ENCODE measurements around the gene STX18.
"Not testable (repeated sequence)": the region's sequence is repeated elsewhere in the genome, so short reads cannot be mapped to it uniquely, and the experiment has no call there.

Gene STX18

DNA sequence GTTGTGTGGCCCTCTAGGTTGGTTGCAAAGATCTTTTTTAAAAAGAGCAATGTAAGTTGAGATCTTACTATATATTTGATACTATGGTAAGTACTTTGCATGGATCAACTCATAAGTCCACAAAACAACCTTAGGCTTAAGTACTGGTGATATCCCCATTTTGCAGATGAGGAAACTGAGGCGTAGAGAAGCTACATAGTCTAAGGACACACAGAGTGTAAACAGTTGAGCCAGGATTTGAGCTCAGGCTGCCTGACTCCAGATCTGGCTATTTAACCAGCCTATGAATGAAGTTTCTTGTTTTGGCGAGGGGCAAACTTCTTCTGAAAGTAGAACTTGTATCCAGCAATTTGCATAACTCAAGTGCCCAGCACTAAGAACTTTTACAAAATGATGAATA lies 38.6 kb upstream of the STX18 start:
- DNase-seq (ENCODE audit: low read depth), result no peak
- no peak overlapping the region for H3K4me3 ChIP-seq (ENCODE audit: low read depth, low read length)
- no peak for TF ChIP-seq CTCF (conservative IDR thresholded peaks at IDR 0.05; ENCODE audit: low read depth, low read length)

DNA sequence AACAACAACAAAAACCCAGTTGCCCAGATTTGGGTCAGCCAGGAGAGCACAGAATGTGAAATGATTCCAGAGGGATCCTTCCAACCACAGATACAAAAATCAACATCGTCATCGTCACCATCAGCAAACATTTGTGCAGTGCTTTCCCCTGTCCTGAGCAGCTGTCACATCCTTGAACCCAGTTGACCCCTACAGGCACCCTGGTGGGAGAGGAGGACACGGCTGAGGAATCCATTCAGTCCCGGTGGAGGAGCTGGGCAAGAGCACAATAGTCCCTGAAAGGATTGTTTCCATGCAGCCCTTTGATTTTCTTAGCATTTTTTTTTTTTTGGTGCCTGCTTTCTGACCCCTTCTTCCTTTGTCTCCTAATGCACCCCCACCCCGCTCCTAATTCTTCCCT lies 37.1 kb upstream of the STX18 start:
- no peak for DNase-seq (ENCODE audit: low read depth)
- H3K4me3 ChIP-seq (ENCODE audit: low read depth, low read length), result no peak overlapping the region
- TF ChIP-seq CTCF (conservative IDR thresholded peaks at IDR 0.05; ENCODE audit: low read depth, low read length), result no peak

- TF ChIP-seq CTCF (conservative IDR thresholded peaks at IDR 0.05; ENCODE audit: low read depth, low read length), result no peak
- DNase-seq (ENCODE audit: low read depth), result no peak
- no peak overlapping the region for H3K4me3 ChIP-seq (ENCODE audit: low read depth, low read length)
Measured at GRCh38 chr4:4577359-4577875, 35.6 kb upstream of the STX18 start.

- peak; percentile 10 for TF ChIP-seq CTCF (conservative IDR thresholded peaks at IDR 0.05; ENCODE audit: low read depth, low read length)
- peak overlapping the region; percentile 74 for H3K4me3 ChIP-seq (ENCODE audit: low read depth, low read length)
- DNase-seq (ENCODE audit: low read depth), result peak; percentile 65
Measured at GRCh38 chr4:4575284-4576211, 33.7 kb upstream of the STX18 start.

GRCh38 chr4:4574792-4575191 lies 32.9 kb upstream of the STX18 start:
- TF ChIP-seq CTCF (conservative IDR thresholded peaks at IDR 0.05; ENCODE audit: low read depth, low read length), result no peak
- H3K4me3 ChIP-seq (ENCODE audit: low read depth, low read length), result peak overlapping the region; percentile 74
- DNase-seq (ENCODE audit: low read depth), result peak; percentile 98

GRCh38 chr4:4574052-4574451 lies 32.2 kb upstream of the STX18 start:
- no peak for TF ChIP-seq CTCF (conservative IDR thresholded peaks at IDR 0.05; ENCODE audit: low read depth, low read length)
- H3K4me3 ChIP-seq (ENCODE audit: low read depth, low read length), result no peak overlapping the region
- no peak for DNase-seq (ENCODE audit: low read depth)

DNA sequence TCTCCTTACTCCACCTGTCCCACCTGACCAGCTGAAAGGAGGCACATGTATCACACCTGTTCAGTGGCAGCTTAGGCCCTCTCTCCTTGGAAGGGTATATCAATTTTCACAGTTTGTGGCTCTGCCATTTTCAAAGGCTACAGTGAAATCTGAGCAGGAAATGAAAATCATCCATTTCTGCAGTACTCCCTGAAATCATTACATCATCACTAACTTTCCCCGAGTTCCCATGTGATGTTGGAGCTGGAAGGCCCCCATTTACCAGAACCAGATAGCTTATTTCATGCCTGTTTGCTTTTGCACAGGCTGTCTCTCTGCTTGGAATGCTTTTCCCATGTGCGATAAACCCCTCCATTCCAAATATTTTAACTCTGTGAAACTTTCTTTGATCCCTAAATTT lies 31.0 kb upstream of the STX18 start:
- TF ChIP-seq CTCF (conservative IDR thresholded peaks at IDR 0.05; ENCODE audit: low read depth, low read length), result no peak
- H3K4me3 ChIP-seq (ENCODE audit: low read depth, low read length), result no peak overlapping the region
- peak; percentile 65 for DNase-seq (ENCODE audit: low read depth)

GRCh38 chr4:4569861-4570260 lies 28.0 kb upstream of the STX18 start:
- not testable (repeated sequence) for H3K4me3 ChIP-seq (ENCODE audit: low read depth, low read length); DNase-seq (ENCODE audit: low read depth)
